DOHH2 (cell line): ENCODE measurements around the gene TPBGL.

Experiments used
- EZH2phosphoT487 ChIP-seq: fragments of 200-600 bp; sonication (generic); IDR thresholded peaks from 2 replicates; pipeline ENCODE4 v1.6.1; 2017; ENCODE audit warnings: borderline replicate concordance, mild to moderate bottlenecking, antibody characterized with exemption, low read length, moderate library complexity, mixed read lengths
- TF ChIP-seq, protein P1 (sequence below): fragments of 200-600 bp; sonication (generic); IDR thresholded peaks from one replicate; pipeline ENCODE4 v1.5.1; 2014; ENCODE audit warnings: antibody characterized with exemption, mild to moderate bottlenecking, low read depth, low read length; ENCODE audit not compliant: poor library complexity, severe bottlenecking

DNA sequence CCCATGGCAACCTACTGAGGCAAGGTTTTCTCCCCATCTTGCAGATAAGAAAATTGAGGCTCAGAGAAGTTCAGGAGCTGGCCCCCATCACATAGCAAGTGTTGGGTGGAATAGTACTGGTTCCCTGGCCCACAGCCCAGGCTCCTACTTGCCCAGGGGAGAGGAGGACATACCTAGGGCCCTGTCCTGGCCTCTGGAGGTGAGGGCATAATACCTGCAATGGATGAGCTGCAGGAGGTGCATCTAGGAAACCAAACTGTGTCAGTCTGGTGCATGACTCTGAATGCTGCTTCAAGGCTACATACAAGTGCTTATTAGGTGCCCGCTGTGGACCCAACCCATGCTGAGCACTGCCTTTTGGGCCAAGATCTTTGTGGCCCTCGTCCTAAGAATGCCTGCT is 40.0 kb upstream of the TPBGL start:
- TF ChIP-seq EZH2phosphoT487 = no peak
- TF ChIP-seq, protein P1, sequence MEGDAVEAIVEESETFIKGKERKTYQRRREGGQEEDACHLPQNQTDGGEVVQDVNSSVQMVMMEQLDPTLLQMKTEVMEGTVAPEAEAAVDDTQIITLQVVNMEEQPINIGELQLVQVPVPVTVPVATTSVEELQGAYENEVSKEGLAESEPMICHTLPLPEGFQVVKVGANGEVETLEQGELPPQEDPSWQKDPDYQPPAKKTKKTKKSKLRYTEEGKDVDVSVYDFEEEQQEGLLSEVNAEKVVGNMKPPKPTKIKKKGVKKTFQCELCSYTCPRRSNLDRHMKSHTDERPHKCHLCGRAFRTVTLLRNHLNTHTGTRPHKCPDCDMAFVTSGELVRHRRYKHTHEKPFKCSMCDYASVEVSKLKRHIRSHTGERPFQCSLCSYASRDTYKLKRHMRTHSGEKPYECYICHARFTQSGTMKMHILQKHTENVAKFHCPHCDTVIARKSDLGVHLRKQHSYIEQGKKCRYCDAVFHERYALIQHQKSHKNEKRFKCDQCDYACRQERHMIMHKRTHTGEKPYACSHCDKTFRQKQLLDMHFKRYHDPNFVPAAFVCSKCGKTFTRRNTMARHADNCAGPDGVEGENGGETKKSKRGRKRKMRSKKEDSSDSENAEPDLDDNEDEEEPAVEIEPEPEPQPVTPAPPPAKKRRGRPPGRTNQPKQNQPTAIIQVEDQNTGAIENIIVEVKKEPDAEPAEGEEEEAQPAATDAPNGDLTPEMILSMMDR = no peak
